Stimulated activated memory B cell treated with anti-CD40 and anti-IgM and Interleukin-4, amounts not matched to agents 10 μg/mL and 1 μg/mL and 100 μg/mL, for 72 hours (primary cell): ENCODE measurements around the gene PDE4B.
A peak's percentile ranks its signal among the peaks of the same experiment; 100 is the strongest.
"Not testable (repeated sequence)": the region's sequence is repeated elsewhere in the genome, so short reads cannot be mapped to it uniquely, and the experiment has no call there.

Experiments
- ATAC-seq: fragments of 150-1000 bp; cut with Tn5 transposase; 2 replicates; pipeline ENCODE4 v1.10.0; 2021
- H3K27ac Mint-ChIP-seq: one replicate; pipeline ENCODE4 v1.8.0; 2022; ENCODE audit warnings: mild to moderate bottlenecking, mixed read lengths
- H3K27me3 Mint-ChIP-seq: one replicate; pipeline ENCODE4 v1.8.0; 2022; ENCODE audit warnings: mixed read lengths
- H3K36me3 Mint-ChIP-seq: one replicate; pipeline ENCODE4 v1.8.0; 2022; ENCODE audit warnings: mixed read lengths
- H3K4me1 Mint-ChIP-seq: one replicate; pipeline ENCODE4 v1.8.0; 2022; ENCODE audit warnings: mixed read lengths
- H3K4me3 Mint-ChIP-seq: one replicate; pipeline ENCODE4 v1.8.0; 2022; ENCODE audit warnings: mild to moderate bottlenecking, moderate library complexity, mixed read lengths
- H3K9me3 Mint-ChIP-seq: one replicate; pipeline ENCODE4 v1.8.0; 2022; ENCODE audit warnings: mixed read lengths

PDE4B gene

DNA sequence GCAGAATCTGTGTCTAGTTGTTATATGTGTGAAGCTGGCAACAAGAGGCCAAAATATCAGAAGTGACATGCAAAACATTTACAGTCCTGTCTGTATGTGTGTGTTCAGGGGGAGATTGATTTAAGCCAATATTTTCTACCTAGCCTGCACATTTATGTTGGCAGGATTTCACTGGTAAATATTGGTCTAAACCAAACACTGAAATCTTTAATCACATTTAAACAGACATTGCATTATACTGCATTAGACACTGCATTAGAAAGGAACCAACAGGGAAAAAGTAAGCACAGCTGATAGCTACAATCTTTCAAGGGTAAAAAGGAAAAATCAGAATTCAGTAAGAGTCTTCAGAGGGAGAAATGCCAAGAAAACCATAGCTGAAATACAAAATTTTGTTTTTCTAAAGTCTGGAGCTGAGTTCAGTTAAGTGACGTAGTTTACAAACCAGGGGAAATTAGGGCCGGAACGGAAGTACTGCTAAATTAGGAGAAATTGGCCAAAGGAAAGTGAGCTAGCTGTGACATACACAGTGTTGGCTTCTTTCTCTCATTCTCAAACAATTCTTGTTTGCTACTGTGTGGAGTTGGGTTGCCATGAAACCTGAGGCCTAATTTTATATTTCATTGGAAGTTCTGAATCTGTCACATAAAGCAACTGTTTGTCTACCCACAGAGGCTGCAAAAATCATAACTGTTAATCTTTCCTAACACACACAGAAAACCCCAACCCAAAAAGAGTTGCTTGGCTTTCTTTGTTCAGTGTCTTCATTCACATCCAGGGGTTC, 524.0 kb downstream of the PDE4B start:
- no peaks in the 10 kb centered on the region for H3K9me3 Mint-ChIP-seq
- ATAC-seq = no peak
- H3K27ac Mint-ChIP-seq = peak overlapping the region; percentile 50
- H3K4me3 Mint-ChIP-seq = no peak overlapping the region
- H3K36me3 Mint-ChIP-seq = no peaks in the 10 kb centered on the region
- H3K4me1 Mint-ChIP-seq = peaks cover 11% of the 10 kb centered on the region
- H3K27me3 Mint-ChIP-seq = no peaks in the 10 kb centered on the region

- no peak for ATAC-seq
Observed at GRCh38 chr1:66317248-66317515, 524.5 kb downstream of the PDE4B start.

GRCh38 chr1:66320231-66320630, 527.5 kb downstream of the PDE4B start:
- Mint-ChIP-seq H3K27me3 (no peaks in the 10 kb centered on the region), H3K36me3 (no peaks in the 10 kb centered on the region), H3K4me1 (peaks cover 20% of the 10 kb centered on the region)

More at GRCh38 chr1:66317248-66317515, 524.5 kb downstream of the PDE4B start:
- Mint-ChIP-seq H3K4me1 (peaks cover 11% of the 10 kb centered on the region), H3K27ac (peak overlapping the region; percentile 50), H3K27me3 (no peaks in the 10 kb centered on the region), H3K36me3 (no peaks in the 10 kb centered on the region), H3K9me3 (no peaks in the 10 kb centered on the region), H3K4me3 (no peak overlapping the region)

GRCh38 chr1:66322462-66322861, 529.8 kb downstream of the PDE4B start:
- not testable (repeated sequence) for H3K9me3 Mint-ChIP-seq, ATAC-seq, H3K4me3 Mint-ChIP-seq

More at GRCh38 chr1:66320231-66320630, 527.5 kb downstream of the PDE4B start:
- no peak for ATAC-seq
- H3K9me3 Mint-ChIP-seq = no peaks in the 10 kb centered on the region
- H3K27ac Mint-ChIP-seq = no peak overlapping the region
- no peak overlapping the region for H3K4me3 Mint-ChIP-seq

DNA sequence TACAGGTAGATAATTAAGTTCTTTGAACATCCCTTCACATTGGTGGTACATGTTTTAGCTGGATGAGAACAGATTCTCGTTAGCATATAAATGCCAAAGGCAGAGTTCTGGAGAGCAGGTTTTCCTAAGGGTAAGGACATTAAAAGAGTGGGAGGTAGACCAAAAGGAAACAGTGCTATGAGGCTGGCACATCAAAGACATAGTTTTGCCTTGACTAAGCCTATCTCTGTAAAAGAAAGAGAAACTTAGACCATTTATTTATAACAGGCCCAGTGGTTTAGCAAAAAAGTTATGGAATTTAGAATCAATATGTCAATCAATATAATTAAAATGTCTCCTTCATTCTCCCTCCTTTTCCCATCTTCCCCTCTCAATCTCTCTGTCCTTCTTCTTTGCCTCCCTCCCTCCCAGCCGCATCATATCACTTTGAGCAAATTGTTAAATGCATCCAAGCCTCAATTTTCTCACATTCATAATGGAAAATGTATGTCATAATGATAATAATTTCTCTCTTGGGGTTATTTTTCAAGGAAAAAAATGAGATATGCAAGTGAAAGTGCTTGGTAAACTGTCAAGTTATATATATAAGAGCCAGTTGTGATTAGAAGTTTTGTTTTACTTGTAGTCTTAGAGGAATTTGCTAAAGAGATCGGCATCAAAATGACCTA, 531.4 kb downstream of the PDE4B start:
- Mint-ChIP-seq H3K27ac (peak overlapping the region; percentile 4), H3K4me3 (no peak overlapping the region), H3K9me3 (no peaks in the 10 kb centered on the region), H3K27me3 (no peaks in the 10 kb centered on the region), H3K4me1 (peaks cover 31% of the 10 kb centered on the region), H3K36me3 (no peaks in the 10 kb centered on the region)
- ATAC-seq = no peak

More at GRCh38 chr1:66322462-66322861, 529.8 kb downstream of the PDE4B start:
- H3K36me3 Mint-ChIP-seq, H3K27me3 Mint-ChIP-seq, H3K27ac Mint-ChIP-seq: not testable (repeated sequence)
- H3K4me1 Mint-ChIP-seq = peaks cover 15% of the 10 kb centered on the region

DNA sequence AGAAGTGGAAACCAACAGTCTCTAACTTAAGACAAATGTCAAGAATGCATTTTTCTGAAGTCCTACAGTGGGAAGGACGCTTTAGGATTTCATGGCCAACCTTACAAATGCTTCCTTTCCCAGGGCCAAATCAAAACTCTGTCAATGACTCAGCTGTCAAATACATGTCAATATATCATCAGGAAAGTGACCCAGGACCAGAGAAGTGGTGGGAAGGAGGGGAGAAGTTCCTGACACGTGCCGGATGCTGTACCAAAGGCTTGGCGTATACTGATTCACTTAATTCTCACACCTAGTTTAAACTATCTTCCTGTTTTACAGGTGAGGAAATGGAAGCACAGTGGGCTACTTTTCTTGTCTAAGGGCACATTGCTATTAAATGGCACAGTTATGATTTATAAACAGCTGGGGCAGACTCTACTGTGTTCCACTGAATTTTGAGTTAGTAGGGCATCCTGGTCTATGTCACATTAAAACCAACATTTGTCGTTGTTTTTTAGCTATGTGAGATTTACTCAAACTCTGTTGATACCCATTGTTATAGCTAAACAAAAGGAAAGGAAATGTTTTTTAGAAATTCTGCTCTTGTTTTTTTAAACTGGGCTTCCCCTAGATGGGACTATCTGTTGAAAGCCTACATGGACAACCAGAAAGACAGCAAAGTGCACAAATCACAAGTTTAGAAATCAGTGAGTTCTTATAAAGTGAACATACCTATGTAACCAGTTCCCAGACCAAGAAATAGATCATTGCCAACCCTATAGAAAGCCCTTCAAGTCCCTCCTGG, 533.1 kb downstream of the PDE4B start:
- Mint-ChIP-seq H3K4me1 (peaks cover 48% of the 10 kb centered on the region), H3K4me3 (no peak overlapping the region), H3K27ac (no peak overlapping the region), H3K9me3 (no peaks in the 10 kb centered on the region), H3K27me3 (no peaks in the 10 kb centered on the region), H3K36me3 (no peaks in the 10 kb centered on the region)
- no peak for ATAC-seq

- Mint-ChIP-seq H3K27ac (peak overlapping the region; percentile 30), H3K36me3 (no peaks in the 10 kb centered on the region), H3K9me3 (no peaks in the 10 kb centered on the region), H3K4me3 (no peak overlapping the region), H3K4me1 (peaks cover 49% of the 10 kb centered on the region), H3K27me3 (no peaks in the 10 kb centered on the region)
- ATAC-seq = no peak
Observed at GRCh38 chr1:66326867-66327266, 534.2 kb downstream of the PDE4B start.

- Mint-ChIP-seq H3K36me3 (no peaks in the 10 kb centered on the region), H3K4me1 (peaks cover 49% of the 10 kb centered on the region), H3K9me3 (no peaks in the 10 kb centered on the region), H3K4me3 (no peak overlapping the region), H3K27ac (no peak overlapping the region), H3K27me3 (no peaks in the 10 kb centered on the region)
- ATAC-seq = no peak
Observed at GRCh38 chr1:66327588-66327987, 534.9 kb downstream of the PDE4B start.

GRCh38 chr1:66328896-66329295, 536.2 kb downstream of the PDE4B start:
- Mint-ChIP-seq H3K27ac (peak overlapping the region; percentile 67), H3K4me1 (peaks cover 46% of the 10 kb centered on the region)

DNA sequence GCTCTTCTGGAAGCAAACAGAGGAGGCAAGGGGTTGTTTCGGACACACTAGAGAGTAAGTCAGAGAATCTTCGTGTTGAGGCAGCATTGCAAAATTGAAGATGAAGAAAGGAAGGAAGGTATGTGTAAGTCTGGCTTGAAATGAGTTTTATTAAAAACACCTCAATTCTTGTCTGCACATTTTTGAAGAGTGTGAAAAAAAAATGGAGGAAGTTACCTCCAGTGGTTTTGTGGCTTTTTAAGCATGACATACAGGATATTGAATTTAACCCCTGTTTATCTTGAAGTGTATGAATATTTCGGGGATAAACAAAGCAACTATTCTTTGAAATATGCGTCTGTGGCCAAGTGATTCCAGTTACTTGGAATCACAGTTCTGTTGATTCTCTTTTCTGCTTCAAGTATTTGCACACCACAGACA, 538.0 kb downstream of the PDE4B start:
- H3K27ac Mint-ChIP-seq = peak overlapping the region; percentile 67
- H3K4me3 Mint-ChIP-seq = peak overlapping the region; percentile 56
- H3K4me1 Mint-ChIP-seq = peaks cover 46% of the 10 kb centered on the region
- peaks cover 27% of the 10 kb centered on the region for H3K36me3 Mint-ChIP-seq
- ATAC-seq = peak; percentile 49
- H3K9me3 Mint-ChIP-seq = no peaks in the 10 kb centered on the region
- no peaks in the 10 kb centered on the region for H3K27me3 Mint-ChIP-seq

More at GRCh38 chr1:66328896-66329295, 536.2 kb downstream of the PDE4B start:
- Mint-ChIP-seq H3K36me3 (peaks cover 11% of the 10 kb centered on the region), H3K4me3 (no peak overlapping the region), H3K9me3 (no peaks in the 10 kb centered on the region), H3K27me3 (no peaks in the 10 kb centered on the region)
- no peak for ATAC-seq

- peaks cover 56% of the 10 kb centered on the region for H3K4me1 Mint-ChIP-seq
- H3K36me3 Mint-ChIP-seq = peaks cover 27% of the 10 kb centered on the region
- H3K4me3 Mint-ChIP-seq = peak overlapping the region; percentile 98
- ATAC-seq = peak; percentile 22
- H3K27ac Mint-ChIP-seq = peak overlapping the region; percentile 98
- no peaks in the 10 kb centered on the region for H3K27me3 Mint-ChIP-seq
- H3K9me3 Mint-ChIP-seq = no peaks in the 10 kb centered on the region
Observed at GRCh38 chr1:66331658-66332547, 539.2 kb downstream of the PDE4B start.

GRCh38 chr1:66332548-66332901, 539.8 kb downstream of the PDE4B start:
- H3K27me3 Mint-ChIP-seq = no peaks in the 10 kb centered on the region
- H3K27ac Mint-ChIP-seq = peak overlapping the region; percentile 98
- no peaks in the 10 kb centered on the region for H3K9me3 Mint-ChIP-seq
- H3K36me3 Mint-ChIP-seq = peaks cover 33% of the 10 kb centered on the region
- peak overlapping the region; percentile 98 for H3K4me3 Mint-ChIP-seq
- no peak for ATAC-seq
- H3K4me1 Mint-ChIP-seq = peaks cover 56% of the 10 kb centered on the region

DNA sequence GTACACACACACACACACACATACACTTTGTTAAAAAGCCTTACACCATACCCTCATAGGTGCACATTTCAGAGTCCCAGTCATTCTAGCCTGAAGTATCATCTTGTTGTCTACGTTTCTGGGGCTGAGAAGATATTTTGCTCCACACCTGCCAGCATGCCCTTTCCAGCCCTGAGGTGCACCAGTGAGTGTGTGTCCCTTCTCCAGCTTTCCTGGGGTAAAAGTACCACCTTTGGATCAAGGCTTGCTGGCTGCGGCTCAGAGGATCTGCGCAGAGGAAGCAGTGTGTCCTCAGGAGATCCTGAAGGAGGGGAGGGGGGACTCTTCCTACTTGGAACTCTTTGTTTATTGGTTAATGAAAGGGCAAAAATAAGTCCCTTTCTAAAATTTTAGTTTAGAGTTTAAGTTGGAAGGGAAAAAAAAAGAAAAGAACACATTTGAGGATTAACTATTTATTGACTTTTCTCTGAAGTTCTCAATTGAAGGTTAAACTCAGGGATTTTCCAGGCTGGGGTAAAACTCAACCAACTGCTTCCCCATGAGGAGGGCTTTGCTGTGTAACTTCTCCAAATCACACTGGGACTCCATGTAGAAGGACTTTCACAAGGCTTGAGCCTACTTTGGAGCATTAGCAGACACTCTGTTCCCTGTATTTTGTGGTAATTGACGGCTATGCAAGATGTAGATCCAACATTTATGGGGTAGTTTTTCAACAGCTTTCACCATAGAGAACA, 540.9 kb downstream of the PDE4B start:
- H3K27ac Mint-ChIP-seq = peak overlapping the region; percentile 98
- peak overlapping the region; percentile 98 for H3K4me3 Mint-ChIP-seq
- no peak for ATAC-seq
- H3K4me1 Mint-ChIP-seq = peaks cover 49% of the 10 kb centered on the region
- no peaks in the 10 kb centered on the region for H3K27me3 Mint-ChIP-seq
- H3K9me3 Mint-ChIP-seq = no peaks in the 10 kb centered on the region
- H3K36me3 Mint-ChIP-seq = peaks cover 38% of the 10 kb centered on the region

GRCh38 chr1:66334318-66334717, 541.6 kb downstream of the PDE4B start:
- no peaks in the 10 kb centered on the region for H3K9me3 Mint-ChIP-seq
- peaks cover 44% of the 10 kb centered on the region for H3K4me1 Mint-ChIP-seq
- H3K36me3 Mint-ChIP-seq = peaks cover 38% of the 10 kb centered on the region
- H3K27me3 Mint-ChIP-seq = no peaks in the 10 kb centered on the region
- peak overlapping the region; percentile 98 for H3K27ac Mint-ChIP-seq
- no peak for ATAC-seq
- peak overlapping the region; percentile 98 for H3K4me3 Mint-ChIP-seq
